Measurements from ENCODE around the gene UBE2Z.

UBE2Z gene

DNA sequence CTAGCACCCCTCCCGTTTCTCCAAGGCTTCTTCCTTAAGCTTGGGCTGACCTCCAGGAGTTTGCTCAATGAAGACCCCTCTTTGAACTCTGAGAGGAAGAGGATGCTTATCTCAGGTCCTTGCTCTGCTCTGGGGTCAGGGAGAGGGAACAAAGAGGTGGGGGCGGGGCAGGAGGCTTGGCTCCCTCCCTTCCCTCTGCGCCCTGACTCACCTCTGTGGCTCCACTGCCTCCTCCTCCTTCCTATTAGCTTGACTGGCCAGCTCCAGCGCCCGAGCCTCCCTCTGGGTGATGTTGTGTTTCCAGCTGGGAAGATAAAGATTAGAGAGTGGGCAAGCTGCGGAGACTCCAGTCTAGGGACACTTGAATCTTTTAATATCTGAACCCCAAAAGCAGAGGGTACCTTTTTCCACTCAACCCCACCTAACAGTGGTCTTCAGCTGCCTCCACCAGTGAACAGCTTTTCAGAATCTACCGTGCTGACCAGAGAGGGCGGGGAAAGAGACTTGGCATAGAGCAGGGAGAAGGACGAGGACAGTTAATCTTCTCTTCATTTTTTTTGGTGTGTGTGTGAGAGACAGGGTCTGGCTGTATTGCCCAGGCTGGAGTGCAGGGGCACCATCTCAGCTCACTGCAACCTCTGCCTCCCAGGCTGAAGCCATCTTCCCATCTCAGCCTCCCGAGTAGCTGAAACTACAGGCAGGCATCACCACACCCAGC lies 53.5 kb downstream of the UBE2Z start:
- no peak for FAIRE-seq

DNA sequence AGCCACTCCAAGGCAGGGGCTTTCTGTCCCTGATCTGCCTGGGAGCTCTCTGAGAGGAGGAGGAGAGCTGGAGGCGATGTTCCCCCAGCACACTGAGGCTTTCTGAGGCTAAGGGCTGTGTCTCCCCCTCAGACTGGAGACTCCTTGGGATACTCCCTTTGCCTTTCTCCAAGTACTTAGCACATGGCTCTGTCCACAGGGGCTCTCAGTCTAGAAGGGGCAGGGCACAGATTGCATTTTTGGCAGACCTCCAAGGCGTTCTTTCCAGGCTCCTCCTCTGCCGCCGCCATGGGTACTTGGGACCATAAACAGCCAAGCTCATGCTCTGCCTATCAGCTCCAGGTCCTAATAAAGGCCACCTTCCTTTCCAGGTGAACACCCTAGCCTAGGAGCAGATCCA lies 62.0 kb downstream of the UBE2Z start:
- no peak for FAIRE-seq

DNA sequence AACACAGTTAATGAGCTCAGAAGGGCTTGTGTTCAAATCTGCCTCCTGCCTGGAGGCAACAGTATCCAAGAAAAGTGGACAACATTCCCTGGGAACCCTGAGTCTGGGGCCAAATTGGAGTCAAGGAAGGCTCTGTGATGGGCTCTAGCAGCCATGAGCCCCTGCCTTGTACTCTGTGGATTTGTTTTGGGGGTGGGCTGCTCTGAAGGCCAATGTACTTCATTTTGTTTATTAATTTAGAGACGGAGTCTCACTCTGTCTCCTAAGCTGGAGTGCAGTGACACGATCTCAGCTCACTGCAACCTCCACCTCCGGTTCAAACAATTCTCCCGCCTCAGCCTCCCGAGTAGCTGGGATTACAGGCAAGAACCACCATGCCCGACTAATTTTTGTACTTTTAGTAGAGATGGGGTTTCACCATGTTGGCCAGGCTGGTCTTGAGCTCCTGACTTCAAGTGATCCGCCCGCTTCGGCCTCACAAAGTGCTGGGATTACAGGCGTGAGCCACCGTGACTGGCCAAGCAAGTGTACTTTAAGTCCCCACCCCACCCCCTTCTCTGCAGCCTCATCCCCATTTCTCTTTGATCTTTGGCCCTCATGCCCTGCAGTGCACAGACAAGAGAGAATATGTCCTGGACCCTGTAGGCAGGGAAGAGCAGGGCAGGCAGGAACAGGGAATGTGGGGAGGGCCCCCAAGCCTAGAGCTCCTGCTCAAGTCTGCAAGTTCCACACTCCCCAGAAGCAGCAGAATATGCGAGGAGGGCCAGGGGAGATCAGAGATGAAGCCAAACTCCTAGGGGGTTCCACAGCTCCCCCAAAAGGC lies 62.9 kb downstream of the UBE2Z start:
- FAIRE-seq, result no peak

DNA sequence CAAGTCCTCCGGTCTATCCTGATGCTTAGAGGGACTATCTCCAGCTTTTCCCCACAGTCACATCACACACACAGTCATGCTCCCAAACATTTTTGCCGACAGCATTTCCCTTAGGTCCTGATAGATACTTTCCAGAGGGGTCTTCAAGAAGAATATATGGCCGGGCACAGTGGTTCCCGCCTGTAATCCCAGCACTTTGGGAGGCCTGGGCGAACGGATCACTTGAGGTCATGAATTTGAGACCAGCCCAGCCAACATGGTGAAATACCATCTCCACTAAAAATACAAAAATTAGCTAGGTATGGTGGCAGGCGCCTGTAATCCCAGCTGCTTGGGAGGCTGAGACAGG lies 64.5 kb downstream of the UBE2Z start:
- no peak for FAIRE-seq

DNA sequence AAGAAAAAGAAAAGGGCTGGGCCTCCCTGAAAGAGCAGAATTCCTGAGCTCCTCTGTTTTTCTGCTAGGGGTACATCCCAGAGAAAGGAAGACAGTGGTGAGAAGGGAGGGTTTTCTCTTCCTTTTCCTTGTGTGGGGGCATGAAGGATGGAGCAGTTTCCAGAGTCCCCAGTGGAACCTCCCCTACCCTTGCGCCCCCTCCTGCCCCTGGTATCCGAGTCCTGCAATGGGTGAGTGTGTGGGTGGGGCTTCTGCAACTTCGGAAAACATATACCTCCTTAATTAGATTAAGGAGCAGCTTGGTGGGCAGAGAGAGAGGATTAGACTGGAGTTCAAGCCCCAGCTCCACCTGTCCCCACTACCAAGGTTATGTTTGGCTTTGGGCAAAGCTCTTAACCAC lies 65.6 kb downstream of the UBE2Z start:
- FAIRE-seq, result no peak

Measured in endometrium (tissue), 2 donors.